ENCODE results near the gene ERBB4.

Gene ERBB4

DNA sequence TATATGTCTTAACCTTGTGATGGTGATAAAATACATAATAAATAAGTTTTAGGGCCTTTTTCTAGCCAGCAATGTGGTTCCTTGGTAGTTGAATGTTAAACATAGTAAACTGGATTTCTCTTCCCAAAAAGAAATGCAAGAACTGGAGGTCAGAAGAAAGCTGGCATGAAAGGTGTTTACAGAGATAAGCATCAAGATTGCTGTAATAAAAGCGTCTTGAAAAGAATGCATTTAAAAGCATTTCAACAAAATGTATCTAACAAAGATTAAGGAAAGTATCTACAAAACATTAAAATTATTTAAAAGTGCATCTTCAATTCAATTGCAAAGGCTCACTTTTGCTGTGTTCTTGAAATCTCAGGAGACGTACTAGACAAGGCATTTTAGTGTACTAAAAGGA is 419.0 kb downstream of the ERBB4 start:
- H3K9me2 ChIP-seq (replicated peaks; ENCODE audit: low read depth, low read length) = no peaks in the 10 kb centered on the region
- no peaks in the 10 kb centered on the region for H3K79me2 ChIP-seq (ENCODE audit: insufficient read depth, low read length)
- H3F3A ChIP-seq (ENCODE audit: low read depth) = no peaks in the 10 kb centered on the region
- no peak overlapping the region for H2AFZ ChIP-seq (ENCODE audit: low read length)
- TF ChIP-seq, protein P1, sequence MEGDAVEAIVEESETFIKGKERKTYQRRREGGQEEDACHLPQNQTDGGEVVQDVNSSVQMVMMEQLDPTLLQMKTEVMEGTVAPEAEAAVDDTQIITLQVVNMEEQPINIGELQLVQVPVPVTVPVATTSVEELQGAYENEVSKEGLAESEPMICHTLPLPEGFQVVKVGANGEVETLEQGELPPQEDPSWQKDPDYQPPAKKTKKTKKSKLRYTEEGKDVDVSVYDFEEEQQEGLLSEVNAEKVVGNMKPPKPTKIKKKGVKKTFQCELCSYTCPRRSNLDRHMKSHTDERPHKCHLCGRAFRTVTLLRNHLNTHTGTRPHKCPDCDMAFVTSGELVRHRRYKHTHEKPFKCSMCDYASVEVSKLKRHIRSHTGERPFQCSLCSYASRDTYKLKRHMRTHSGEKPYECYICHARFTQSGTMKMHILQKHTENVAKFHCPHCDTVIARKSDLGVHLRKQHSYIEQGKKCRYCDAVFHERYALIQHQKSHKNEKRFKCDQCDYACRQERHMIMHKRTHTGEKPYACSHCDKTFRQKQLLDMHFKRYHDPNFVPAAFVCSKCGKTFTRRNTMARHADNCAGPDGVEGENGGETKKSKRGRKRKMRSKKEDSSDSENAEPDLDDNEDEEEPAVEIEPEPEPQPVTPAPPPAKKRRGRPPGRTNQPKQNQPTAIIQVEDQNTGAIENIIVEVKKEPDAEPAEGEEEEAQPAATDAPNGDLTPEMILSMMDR (conservative IDR thresholded peaks at IDR 0.05; ENCODE audit: low read length) = no peak
- no peak for TF ChIP-seq EZH2phosphoT487 (IDR thresholded peaks at IDR 0.05; ENCODE audit: borderline replicate concordance)
- H3K27me3 ChIP-seq (ENCODE audit: insufficient read depth, low read length, poor library complexity, severe bottlenecking) = no peaks in the 10 kb centered on the region
- no peaks in the 10 kb centered on the region for H3K4me1 ChIP-seq (ENCODE audit: insufficient read depth, low read length, poor library complexity, severe bottlenecking)
- no peaks in the 10 kb centered on the region for H3K36me3 ChIP-seq (ENCODE audit: insufficient read depth, low read length)
- H3K9ac ChIP-seq (ENCODE audit: low read depth, low read length, poor library complexity, severe bottlenecking) = no peak overlapping the region
- no peak overlapping the region for H3K4me2 ChIP-seq (ENCODE audit: low read depth, low read length, poor library complexity, severe bottlenecking)
- H3K4me3 ChIP-seq (ENCODE audit: low read length, poor library complexity, severe bottlenecking) = no peak overlapping the region
- H3K9me3 ChIP-seq (ENCODE audit: insufficient read depth, low read depth, low read length) = no peaks in the 10 kb centered on the region
- H4K20me1 ChIP-seq (ENCODE audit: insufficient read depth, low read length, poor library complexity, severe bottlenecking) = no peaks in the 10 kb centered on the region

DNA sequence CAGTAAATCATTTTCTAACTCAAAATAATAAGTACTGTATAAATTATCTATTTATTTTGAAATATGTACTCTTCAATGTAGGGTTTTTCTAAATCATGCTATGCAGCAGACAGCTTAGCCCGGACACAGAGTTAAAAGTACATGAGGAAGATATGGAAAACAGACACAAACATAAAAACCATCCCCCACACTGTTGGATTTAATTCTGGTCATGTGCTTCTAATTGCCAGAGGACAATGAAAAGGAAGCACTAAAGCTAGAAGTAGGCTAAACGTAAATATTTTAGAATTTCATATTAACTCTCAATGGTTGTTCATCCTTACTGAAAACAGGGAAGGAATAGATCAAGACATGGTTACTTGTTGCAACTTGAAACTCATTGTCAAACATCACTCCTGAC is 420.7 kb downstream of the ERBB4 start:
- no peaks in the 10 kb centered on the region for H3K9me2 ChIP-seq (replicated peaks; ENCODE audit: low read depth, low read length)
- H3F3A ChIP-seq (ENCODE audit: low read depth) = no peaks in the 10 kb centered on the region
- H3K79me2 ChIP-seq (ENCODE audit: insufficient read depth, low read length) = no peaks in the 10 kb centered on the region
- no peak for TF ChIP-seq EZH2phosphoT487 (IDR thresholded peaks at IDR 0.05; ENCODE audit: borderline replicate concordance)
- TF ChIP-seq, protein P1 (conservative IDR thresholded peaks at IDR 0.05; ENCODE audit: low read length) = no peak
- no peaks in the 10 kb centered on the region for H3K27me3 ChIP-seq (ENCODE audit: insufficient read depth, low read length, poor library complexity, severe bottlenecking)
- no peak overlapping the region for H3K4me3 ChIP-seq (ENCODE audit: low read length, poor library complexity, severe bottlenecking)
- H3K4me2 ChIP-seq (ENCODE audit: low read depth, low read length, poor library complexity, severe bottlenecking) = no peak overlapping the region
- no peaks in the 10 kb centered on the region for H3K36me3 ChIP-seq (ENCODE audit: insufficient read depth, low read length)
- no peaks in the 10 kb centered on the region for H3K9me3 ChIP-seq (ENCODE audit: insufficient read depth, low read depth, low read length)
- no peaks in the 10 kb centered on the region for H3K4me1 ChIP-seq (ENCODE audit: insufficient read depth, low read length, poor library complexity, severe bottlenecking)
- no peak overlapping the region for H2AFZ ChIP-seq (ENCODE audit: low read length)
- H4K20me1 ChIP-seq (ENCODE audit: insufficient read depth, low read length, poor library complexity, severe bottlenecking) = no peaks in the 10 kb centered on the region
- no peak overlapping the region for H3K9ac ChIP-seq (ENCODE audit: low read depth, low read length, poor library complexity, severe bottlenecking)

DNA sequence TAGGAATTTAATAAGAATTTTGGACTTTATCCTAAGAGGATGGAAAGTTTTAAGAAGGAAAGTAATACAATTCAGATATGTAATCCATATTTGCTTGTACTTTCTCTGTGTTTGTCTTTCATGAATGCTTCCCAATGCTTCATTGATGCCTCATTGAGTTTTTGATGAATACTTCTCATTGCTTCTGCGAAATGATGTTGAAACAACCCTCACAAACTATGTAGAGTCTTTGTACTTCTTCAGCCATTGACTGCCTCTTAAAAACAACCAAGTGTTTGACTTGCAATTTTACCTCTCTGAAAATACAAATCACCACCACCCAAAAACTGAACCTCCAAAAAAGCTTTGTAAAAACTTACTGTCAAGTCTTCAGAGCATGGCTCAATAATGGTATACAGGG is 424.1 kb downstream of the ERBB4 start:
- TF ChIP-seq, protein P1 (conservative IDR thresholded peaks at IDR 0.05; ENCODE audit: low read length) = no peak
- TF ChIP-seq EZH2phosphoT487 (IDR thresholded peaks at IDR 0.05; ENCODE audit: borderline replicate concordance) = no peak
- Histone ChIP-seq H3F3A (ENCODE audit: low read depth) (no peaks in the 10 kb centered on the region), H3K79me2 (ENCODE audit: insufficient read depth, low read length) (no peaks in the 10 kb centered on the region), H3K4me1 (ENCODE audit: insufficient read depth, low read length, poor library complexity, severe bottlenecking) (no peaks in the 10 kb centered on the region), H4K20me1 (ENCODE audit: insufficient read depth, low read length, poor library complexity, severe bottlenecking) (no peaks in the 10 kb centered on the region), H3K27me3 (ENCODE audit: insufficient read depth, low read length, poor library complexity, severe bottlenecking) (no peaks in the 10 kb centered on the region), H3K9me2 (replicated peaks; ENCODE audit: low read depth, low read length) (no peaks in the 10 kb centered on the region), H3K4me3 (ENCODE audit: low read length, poor library complexity, severe bottlenecking) (no peak overlapping the region), H3K9ac (ENCODE audit: low read depth, low read length, poor library complexity, severe bottlenecking) (no peak overlapping the region), H2AFZ (ENCODE audit: low read length) (no peak overlapping the region), H3K36me3 (ENCODE audit: insufficient read depth, low read length) (no peaks in the 10 kb centered on the region), H3K4me2 (ENCODE audit: low read depth, low read length, poor library complexity, severe bottlenecking) (no peak overlapping the region), H3K9me3 (ENCODE audit: insufficient read depth, low read depth, low read length) (no peaks in the 10 kb centered on the region)
